Panc1 (cell line): ENCODE results near the gene UBE2E2.
"Not testable (repeated sequence)": the region's sequence is repeated elsewhere in the genome, so short reads cannot be mapped to it uniquely, and the experiment has no call there.

Experiments
- TF ChIP-seq, protein P1 (sequence below): fragments of 450-650 bp; IDR thresholded peaks from 2 replicates; pipeline ENCODE4 v1.5.1; 2017; ENCODE audit warnings: mild to moderate bottlenecking
- TF ChIP-seq, protein P2 (sequence below), 2 experiments: IDR thresholded peaks; 2 replicates each; pipeline ENCODE4 v1.6.1; 2011 to 2012; ENCODE audit warnings: low read depth in 2 of 2, control low read depth in 1 of 2, low read length in 1 of 2, mild to moderate bottlenecking in 1 of 2, moderate library complexity in 1 of 2; ENCODE audit not compliant: insufficient read depth in 1 of 2

DNA sequence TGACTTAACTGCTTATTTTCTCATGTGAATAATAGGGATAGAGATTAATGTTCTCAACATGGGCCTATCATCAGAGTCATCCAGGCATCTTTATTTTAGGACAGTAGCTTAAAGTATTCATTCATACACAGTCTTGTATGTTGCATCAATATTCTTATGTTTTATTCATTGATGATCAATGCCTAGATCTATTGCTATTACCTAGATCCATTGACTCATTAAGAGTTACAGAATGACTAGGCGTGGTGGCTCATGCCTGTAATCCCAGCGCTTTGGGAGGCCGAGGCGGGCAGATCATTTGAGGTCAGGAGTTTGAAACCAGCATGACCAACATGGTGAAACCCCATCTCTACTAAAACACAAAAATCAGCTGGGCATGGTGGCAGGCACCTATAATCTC lies 26.3 kb upstream of the UBE2E2 start:
- TF ChIP-seq, protein P1, sequence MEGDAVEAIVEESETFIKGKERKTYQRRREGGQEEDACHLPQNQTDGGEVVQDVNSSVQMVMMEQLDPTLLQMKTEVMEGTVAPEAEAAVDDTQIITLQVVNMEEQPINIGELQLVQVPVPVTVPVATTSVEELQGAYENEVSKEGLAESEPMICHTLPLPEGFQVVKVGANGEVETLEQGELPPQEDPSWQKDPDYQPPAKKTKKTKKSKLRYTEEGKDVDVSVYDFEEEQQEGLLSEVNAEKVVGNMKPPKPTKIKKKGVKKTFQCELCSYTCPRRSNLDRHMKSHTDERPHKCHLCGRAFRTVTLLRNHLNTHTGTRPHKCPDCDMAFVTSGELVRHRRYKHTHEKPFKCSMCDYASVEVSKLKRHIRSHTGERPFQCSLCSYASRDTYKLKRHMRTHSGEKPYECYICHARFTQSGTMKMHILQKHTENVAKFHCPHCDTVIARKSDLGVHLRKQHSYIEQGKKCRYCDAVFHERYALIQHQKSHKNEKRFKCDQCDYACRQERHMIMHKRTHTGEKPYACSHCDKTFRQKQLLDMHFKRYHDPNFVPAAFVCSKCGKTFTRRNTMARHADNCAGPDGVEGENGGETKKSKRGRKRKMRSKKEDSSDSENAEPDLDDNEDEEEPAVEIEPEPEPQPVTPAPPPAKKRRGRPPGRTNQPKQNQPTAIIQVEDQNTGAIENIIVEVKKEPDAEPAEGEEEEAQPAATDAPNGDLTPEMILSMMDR: not testable (repeated sequence)
- TF ChIP-seq, protein P2, sequence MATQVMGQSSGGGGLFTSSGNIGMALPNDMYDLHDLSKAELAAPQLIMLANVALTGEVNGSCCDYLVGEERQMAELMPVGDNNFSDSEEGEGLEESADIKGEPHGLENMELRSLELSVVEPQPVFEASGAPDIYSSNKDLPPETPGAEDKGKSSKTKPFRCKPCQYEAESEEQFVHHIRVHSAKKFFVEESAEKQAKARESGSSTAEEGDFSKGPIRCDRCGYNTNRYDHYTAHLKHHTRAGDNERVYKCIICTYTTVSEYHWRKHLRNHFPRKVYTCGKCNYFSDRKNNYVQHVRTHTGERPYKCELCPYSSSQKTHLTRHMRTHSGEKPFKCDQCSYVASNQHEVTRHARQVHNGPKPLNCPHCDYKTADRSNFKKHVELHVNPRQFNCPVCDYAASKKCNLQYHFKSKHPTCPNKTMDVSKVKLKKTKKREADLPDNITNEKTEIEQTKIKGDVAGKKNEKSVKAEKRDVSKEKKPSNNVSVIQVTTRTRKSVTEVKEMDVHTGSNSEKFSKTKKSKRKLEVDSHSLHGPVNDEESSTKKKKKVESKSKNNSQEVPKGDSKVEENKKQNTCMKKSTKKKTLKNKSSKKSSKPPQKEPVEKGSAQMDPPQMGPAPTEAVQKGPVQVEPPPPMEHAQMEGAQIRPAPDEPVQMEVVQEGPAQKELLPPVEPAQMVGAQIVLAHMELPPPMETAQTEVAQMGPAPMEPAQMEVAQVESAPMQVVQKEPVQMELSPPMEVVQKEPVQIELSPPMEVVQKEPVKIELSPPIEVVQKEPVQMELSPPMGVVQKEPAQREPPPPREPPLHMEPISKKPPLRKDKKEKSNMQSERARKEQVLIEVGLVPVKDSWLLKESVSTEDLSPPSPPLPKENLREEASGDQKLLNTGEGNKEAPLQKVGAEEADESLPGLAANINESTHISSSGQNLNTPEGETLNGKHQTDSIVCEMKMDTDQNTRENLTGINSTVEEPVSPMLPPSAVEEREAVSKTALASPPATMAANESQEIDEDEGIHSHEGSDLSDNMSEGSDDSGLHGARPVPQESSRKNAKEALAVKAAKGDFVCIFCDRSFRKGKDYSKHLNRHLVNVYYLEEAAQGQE (IDR thresholded peaks at IDR 0.05; ENCODE audit: insufficient read depth in 1 of 2, low read depth in 2 of 2, low read length in 1 of 2): not testable (repeated sequence)
